OCI-M2 (cell line): Measurements from ENCODE around the gene NT5DC2.

ENCODE experiments used
- DNase-seq: peaks from one replicate; lab custom pipeline; 2025; ENCODE audit not compliant: unreplicated experiment; lab: John Stamatoyannopoulos, UW

Gene NT5DC2

DNA sequence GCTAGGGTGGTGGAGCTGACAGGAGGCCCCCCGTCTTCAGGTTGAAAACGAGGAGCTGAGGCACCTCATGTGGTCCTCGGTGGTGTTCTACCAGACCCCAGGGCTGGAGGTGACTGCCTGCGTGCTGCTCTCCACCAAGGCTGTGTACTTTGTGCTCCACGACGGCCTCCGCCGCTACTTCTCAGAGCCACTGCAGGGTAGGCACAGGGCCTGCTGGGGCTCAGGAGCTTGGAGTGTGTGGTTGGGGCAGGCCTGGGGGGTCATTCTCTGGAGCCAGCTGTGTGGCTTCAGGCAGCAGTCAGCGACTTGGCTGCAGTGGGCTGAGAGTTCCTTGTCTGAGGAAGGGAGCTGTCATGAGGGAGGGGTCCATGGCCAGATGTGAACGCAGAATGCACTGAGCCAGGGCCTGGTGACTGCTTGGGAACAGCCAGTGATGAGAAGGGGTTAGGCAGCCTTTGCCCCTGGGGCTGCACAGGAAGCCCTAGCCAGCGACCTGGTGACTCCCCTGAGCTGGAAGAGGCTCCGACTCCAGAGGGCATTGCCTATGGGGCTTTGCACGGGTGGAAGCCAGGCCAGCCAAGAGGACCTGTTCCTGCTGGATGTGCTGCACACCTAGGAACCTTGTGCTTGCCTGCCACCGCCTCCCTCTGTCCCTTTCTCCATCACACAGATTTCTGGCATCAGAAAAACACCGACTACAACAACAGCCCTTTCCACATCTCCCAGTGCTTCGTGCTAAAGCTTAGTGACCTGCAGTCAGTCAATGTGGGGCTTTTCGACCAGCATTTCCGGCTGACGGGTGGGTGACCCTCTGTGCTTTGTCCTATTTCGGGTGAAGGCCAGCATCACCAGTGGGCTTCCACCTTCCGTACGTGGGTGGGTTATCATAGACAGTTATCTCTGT lies 43.4 kb downstream of the NT5DC2 start:
- DNase-seq = no peak

DNA sequence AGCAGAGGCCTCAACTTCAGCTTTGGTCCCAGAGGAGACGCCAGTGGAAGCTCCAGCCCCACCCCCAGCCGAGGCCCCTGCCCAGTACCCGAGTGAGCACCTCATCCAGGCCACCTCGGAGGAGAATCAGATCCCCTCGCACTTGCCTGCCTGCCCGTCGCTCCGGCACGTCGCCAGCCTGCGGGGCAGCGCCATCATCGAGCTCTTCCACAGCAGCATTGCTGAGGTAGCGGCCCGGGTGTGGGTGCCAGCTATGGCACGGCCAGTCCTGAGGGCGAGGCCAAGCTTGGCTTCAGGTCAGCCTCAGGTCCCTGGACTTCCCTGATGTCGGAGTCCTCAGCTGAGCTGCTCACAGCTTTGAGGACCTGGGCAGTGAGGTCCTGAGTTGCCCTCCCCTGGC lies 44.2 kb downstream of the NT5DC2 start:
- no peak for DNase-seq

DNA sequence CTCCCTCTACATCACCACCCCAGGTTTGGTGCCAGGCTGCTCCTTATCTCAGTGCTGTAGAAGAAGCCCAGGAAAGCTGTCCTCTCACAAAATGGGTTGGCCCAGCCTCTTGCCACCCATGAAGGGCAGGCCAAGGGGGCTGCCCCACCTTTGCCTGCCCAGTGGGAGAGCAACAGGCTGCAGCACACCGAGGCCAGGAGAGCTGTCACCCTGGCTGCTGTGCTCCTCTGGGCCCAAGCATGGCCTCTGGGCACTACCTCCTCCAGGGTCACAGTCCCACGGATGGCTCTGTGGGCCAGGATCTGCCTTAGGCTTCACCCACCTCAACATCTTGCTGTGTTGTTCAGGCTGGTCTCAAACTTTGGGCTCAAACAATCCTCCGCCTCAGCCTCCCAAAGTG lies 44.9 kb downstream of the NT5DC2 start:
- no peak for DNase-seq

DNA sequence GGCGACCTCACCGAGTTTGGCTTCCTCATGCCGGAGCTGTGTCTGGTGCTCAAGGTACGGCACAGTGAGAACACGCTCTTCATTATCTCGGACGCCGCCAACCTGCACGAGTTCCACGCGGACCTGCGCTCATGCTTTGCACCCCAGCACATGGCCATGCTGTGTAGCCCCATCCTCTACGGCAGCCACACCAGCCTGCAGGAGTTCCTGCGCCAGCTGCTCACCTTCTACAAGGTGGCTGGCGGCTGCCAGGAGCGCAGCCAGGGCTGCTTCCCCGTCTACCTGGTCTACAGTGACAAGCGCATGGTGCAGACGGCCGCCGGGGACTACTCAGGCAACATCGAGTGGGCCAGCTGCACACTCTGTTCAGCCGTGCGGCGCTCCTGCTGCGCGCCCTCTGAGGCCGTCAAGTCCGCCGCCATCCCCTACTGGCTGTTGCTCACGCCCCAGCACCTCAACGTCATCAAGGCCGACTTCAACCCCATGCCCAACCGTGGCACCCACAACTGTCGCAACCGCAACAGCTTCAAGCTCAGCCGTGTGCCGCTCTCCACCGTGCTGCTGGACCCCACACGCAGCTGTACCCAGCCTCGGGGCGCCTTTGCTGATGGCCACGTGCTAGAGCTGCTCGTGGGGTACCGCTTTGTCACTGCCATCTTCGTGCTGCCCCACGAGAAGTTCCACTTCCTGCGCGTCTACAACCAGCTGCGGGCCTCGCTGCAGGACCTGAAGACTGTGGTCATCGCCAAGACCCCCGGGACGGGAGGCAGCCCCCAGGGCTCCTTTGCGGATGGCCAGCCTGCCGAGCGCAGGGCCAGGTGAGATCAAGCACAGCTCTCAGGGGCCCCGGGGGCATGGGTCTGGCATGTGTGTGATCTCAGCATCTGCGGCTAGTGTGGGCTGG lies 45.6 kb downstream of the NT5DC2 start:
- DNase-seq = no peak

DNA sequence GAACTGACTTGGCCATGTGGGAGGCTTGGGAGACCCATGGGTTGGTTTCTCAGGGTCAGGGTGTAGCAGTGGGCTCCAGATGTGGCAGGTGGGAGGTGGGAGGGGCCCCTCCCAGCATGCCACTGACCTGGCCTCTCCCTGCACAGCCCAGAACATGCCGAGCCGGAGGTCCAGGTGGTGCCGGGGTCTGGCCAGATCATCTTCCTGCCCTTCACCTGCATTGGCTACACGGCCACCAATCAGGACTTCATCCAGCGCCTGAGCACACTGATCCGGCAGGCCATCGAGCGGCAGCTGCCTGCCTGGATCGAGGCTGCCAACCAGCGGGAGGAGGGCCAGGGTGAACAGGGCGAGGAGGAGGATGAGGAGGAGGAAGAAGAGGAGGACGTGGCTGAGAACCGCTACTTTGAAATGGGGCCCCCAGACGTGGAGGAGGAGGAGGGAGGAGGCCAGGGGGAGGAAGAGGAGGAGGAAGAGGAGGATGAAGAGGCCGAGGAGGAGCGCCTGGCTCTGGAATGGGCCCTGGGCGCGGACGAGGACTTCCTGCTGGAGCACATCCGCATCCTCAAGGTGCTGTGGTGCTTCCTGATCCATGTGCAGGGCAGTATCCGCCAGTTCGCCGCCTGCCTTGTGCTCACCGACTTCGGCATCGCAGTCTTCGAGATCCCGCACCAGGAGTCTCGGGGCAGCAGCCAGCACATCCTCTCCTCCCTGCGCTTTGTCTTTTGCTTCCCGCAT lies 46.4 kb downstream of the NT5DC2 start:
- no peak for DNase-seq

DNA sequence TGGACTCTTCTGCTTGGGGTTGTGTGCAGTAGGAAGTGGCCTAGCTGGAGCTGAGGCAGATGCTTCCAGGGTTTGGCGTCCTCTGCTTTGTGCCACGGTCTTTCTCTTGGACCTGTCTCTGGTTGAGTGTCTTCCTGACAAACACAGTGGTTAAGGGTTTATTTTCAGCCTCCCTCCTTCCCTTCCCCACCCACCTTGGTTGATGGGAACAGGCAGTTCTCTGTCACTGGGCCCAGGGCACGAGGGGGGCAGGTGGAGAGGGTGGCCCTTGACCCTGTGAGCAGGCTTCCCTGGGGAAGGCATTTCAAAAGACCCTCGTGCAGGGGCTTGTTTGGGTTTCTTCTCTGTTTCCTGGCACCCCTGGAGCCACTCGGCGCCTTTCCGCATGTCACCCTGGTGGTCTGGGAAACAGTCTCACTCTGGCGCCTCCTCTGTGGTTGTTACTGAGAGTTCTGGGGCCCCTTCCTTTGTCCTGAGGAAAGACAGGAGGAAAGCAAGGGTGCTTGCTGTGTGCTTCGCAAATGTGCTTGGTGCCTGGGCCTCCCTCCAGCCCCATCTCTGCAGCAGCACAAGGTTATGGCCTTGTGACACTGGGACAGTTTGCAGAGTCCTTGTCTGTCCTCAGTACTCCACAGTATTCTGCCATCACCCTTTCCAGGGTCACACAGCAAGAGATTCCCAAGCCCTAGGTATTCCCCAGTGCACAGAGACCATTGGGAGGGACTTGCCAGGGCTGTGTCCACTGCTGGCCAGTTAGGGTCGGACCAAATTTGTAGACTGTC lies 48.8 kb downstream of the NT5DC2 start:
- no peak for DNase-seq

DNA sequence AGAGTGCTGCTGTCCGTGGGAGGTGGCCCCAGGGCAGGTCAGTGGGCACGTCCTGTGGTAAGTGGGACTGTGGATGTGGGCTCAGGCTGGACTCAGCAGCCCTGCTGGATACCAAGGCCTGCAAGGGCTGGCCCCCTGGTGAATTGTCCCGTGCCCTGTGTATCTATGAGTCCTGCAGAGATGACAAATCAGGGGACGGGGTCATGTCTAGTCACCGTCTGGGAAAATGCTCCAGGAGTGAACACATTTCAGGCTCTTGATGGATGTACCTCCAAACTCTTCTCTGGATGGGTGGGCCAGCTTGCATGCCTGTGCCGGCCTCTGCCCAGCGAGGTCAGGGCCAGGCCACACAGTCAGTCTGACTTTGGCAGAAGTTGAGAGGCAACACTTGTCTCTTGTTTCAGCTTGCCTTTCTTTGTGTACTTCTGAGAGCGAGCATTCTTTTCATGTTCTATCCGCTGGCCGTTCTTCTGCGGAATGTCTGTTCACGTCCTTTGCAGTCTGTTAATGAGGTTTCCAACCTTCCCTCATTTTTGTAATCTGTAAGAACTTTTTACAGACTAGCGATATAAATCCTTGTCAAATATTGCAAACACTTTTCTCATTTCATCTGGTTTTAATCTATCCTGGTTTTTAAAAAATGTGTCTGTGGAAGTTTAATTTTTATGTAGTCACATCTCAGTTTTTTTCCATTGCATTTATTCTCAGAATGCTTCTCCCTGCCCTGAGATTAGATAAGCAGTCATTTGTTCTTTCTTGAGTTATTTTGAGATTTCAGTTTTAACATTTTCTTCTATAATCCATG lies 49.9 kb downstream of the NT5DC2 start:
- DNase-seq = no peak

DNA sequence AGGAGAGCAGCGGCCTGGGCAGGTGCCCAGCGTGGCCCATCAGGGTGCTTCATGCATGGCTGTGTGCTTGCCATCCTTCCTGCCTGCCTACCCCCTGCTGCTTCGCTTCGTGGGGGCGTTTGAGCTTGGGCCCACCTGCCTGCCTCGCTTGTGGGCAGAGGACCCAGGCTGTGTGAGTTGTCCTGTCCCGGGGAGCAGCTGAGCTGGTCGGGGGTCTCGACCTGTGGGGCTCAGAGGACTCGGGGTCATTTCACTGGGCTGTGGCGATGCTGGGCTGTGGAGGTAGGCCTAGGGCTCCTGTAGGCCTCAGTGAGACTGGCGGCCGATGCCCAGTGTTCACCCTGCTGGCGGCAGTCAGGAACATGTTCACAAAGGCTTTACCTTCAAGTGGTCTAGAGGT lies 50.6 kb downstream of the NT5DC2 start:
- no peak for DNase-seq

DNA sequence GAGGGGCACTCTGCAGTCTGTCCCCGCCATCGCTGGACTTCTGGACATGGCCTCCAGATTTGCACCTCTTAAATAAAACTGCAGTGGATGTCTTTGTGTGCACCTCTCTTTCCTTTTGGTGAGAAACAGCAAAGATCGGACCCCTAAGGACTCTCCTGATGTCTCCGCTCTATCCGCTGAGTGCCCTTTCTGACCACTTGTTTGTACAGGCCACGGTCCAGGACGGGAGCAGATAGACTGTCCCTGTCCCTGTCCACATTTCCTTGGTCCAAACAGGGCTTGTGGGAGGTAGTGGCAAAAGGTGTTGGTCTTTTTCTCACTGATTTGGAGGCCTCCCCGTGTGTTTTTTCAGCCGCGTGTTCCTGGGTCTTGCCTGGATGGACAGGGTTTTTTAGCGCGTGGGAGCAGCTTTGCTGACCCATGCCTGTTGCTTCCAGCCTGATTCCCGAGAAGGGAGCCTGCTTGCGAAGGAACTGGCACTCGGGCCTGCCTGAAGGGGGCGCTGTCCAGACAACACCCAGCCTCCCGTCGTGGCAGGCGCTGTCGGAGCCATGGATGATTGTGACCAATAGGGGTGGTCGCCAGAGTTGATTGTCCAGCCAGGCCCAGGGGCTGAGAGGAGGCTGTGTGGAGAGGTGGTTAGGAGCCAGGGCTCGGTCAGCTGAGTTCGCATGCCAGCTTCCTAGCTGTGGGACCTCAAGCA lies 51.7 kb downstream of the NT5DC2 start:
- DNase-seq = no peak

DNA sequence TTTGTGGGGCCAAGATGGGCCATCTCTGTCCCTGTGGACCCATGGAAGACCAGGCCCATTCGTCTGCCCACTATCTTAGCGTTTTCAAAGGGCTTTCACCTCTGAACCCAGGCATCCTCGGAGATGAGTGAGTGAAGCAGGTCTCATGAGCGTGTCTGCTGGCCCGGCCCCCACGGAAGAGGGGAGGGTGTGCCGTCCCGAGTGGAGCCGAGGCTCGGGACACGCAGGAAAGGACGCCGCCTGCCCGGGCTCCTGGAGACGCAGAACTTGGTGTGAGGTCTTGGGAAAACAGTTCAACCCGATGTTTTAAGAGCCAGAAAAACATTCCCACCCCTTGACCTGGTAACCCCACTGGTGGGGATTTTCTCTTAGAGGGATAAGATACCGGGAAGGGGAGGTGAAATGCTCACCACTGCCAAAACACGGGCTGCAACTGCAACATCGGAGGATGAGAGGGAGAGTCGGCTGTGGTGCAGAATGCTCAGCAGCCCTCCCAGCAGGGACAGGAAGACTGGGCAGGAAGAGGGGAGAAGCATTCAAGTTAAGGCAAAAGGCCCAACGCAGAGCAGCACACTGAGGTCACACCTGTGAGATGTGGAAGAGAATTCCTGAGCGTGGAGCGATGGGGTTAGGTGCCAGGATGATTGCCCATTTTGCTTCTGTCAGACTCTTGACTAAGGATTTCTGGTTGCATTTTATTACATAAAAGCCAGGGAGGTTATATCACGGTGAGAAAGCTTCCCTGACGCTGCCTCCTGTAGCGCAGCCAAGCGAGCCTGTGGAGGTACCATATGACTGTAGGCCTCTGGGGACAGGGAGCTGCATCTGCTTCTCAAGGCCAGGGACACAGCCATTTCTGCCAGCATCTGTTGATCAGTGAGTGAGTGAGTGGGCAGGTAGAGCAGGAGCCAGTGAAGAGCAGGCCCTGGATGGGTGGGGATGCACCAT lies 52.6 kb downstream of the NT5DC2 start:
- no peak for DNase-seq

DNA sequence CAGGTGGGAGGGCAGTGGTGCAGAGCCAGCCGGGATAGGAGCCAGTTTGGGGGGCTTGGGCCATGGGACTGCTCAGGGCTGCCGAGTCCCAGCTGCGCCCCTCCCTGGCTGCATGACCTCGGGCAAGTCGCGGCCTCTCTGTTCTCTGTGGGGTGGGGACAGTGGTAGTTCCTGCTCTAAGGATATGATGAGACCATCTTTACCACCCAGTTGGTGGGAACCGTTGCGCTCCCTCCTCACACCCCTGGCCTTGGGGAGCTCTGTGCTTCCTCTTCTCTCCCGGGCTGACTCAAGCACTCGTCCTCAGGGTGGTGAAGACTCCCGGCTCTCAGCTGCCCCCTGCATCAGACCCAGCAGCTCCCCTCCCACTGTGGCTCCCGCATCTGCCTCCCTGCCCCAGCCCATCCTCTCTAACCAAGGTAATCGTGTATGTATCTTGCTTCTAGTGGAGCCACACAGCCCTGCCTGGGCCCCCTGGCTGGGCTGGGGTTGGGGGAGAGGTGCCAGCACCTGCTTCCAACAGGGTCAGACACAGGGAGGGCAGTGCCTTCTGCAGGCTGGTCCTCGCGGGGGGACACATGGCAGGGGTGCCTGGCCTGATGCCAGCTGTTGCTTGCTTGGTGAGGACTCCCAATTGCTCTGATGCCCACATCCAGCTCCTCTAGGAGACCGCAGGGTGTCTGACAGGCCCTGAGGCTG lies 53.6 kb downstream of the NT5DC2 start:
- DNase-seq = no peak

DNA sequence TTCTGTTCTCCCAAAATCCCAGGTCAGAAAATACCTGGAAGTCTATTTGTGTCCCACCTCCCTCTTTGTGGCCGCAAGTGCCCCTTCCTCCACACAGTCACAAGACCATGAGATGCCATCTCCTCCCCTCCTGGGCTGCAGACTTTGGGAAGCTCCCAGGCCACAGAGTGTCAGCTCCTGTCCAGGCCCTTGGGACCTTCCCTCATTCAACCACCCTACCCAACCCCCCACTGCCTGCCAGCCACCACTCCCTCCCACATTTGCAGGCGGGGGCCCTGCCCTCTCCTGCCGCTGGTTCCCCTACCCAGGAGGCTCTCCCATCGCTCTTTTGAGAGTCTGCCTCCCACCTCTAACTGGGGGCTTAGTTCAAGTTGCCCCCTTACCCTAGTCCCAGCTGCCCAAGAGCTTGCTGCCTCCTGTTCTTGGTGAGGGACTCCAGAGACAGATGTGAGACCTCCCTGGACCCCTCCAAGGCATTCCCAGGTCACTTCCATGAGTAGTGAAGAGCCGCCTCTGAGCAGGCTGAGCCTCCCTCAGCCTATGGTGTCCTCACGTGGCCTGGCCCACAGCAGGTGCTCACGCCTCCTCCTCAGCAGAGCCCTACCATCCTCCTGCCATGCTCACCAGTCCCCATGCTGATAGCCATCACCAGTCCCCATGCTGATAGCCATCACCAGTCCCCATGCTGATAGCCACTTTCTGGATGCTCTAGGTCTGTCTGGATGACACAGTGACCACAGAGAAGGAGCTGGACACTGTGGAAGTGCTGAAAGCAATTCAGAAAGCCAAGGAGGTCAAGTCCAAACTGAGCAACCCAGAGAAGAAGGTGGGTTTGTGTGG lies 54.4 kb downstream of the NT5DC2 start:
- no peak for DNase-seq

DNA sequence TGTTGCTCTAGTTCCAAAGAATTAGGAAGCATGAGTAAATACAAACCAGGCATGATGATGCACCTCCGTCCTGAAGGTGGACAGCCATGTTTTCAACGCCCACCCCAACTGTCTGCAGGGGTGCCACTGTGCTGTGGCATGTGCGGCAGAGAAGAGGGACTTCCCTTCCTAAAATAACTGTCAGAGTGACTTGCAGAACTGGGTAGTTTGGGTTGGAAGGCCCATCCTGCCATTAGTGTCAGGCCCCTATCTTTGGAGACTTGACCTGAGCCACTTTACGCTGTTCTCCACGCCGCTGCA lies 55.9 kb downstream of the NT5DC2 start:
- DNase-seq = no peak

DNA sequence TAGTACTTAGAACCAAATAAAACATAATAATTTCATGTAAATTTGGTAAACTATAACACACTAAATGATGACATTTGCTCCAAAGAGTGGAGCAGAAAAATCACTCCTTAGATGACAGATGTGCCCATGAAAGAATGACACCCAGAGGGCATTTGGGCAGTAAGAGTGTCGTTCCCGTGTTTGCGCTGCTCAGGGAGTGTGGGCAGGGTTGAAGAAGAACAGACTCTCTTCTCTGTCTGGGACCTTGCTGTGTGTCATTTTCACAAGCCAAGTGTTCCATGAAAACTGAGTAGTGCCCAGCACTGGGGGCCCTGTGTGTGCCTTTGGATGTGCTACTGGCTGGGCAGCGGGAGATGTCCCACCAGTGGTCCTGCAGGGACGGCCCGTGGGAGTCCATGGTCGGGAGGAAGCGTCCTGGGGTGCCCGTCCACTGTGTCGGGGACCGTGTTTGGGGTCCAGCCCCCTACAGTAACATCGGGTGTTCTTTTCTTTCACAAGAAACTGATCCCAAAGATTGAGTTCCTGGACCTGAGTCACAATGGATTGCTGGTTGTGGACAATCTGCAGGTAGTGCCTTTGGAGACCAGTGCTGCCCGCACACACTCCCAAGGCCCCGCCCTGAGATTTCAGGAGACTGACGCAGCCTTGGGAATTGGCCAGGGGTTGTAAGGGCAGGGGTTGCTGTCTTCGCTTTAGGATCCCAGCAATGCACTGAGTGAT lies 56.4 kb downstream of the NT5DC2 start:
- no peak for DNase-seq
